Esophagus squamous epithelium (tissue), 5 donors: ENCODE data around the gene PPCS. TPM values are rescaled to one million over a fixed set of nuclear protein-coding genes. Genes with fewer than 3 reads are reported as not detected.
A peak's percentile ranks its signal among the peaks of the same experiment; 100 is the strongest.

Experiments
- DNase-seq: peaks from one replicate; lab custom pipeline; 2025; lab: John Stamatoyannopoulos, UW
- H3K27ac ChIP-seq, 4 donors: fragments of 200-600 bp; sonication (generic); one replicate each; pipeline ENCODE4 v1.5.1; 2016 to 2019; ENCODE audit warnings: mild to moderate bottlenecking in 1 of 4
- H3K27me3 ChIP-seq, 4 donors: fragments of 200-600 bp; sonication (generic); 1 replicate in 3 of 4; 2 replicates in 1 of 4; pipeline versions ENCODE4 v1.5.1 to v1.6.0; 2017 to 2021; ENCODE audit warnings: antibody characterized with exemption in 1 of 4
- H3K36me3 ChIP-seq, 3 donors: fragments of 200-600 bp; sonication (generic); one replicate each; pipeline ENCODE4 v1.5.1; 2016 to 2019
- H3K4me1 ChIP-seq, 3 donors: fragments of 200-600 bp; sonication (generic); one replicate each; pipeline ENCODE4 v1.5.1; 2017 to 2019
- H3K4me3 ChIP-seq, 4 donors: fragments of 200-600 bp; sonication (generic); 1 replicate in 3 of 4; 2 replicates in 1 of 4; pipeline ENCODE4 v1.5.1; 2016 to 2019; ENCODE audit warnings: mild to moderate bottlenecking in 2 of 4, moderate library complexity in 1 of 4
- H3K9me3 ChIP-seq, 3 donors: fragments of 200-600 bp; sonication (generic); one replicate each; pipeline ENCODE4 v1.5.1; 2016 to 2019
- POLR2A ChIP-seq, 4 donors: fragments of 450-650 bp; IDR thresholded peaks; one replicate each; pipeline ENCODE4 v1.6.1; 2017; ENCODE audit warnings: antibody characterized with exemption in 4 of 4, mild to moderate bottlenecking in 4 of 4, moderate library complexity in 3 of 4
- WGBS, 2 donors: methylation state at CpG; one replicate each; pipeline ENCODE4 v1.1.5; 2018; 5-methylcytosine and 5-hydroxymethylcytosine counted together
- intact Hi-C: fragments of 100-400 bp; cut with DNase I; formaldehyde crosslinking; loops from one replicate; pipeline ENCODE4 v1.15.0; 2022
- total RNA-seq, 4 donors: library from RNA; depleted of rRNA; stranded (reverse); fragments of >200 nt; gene quantifications; one replicate each; pipeline ENCODE4 v1.1.0, GENCODE V29; 2016
- TF ChIP-seq, protein P1 (sequence below), 6 experiments: fragments of 450-650 bp in 4 of 6; fragments of 200-600 bp in 2 of 6; sonication (generic) in 2 of 6; IDR thresholded peaks; one replicate each; pipeline ENCODE4 v1.5.1; 2016 to 2019; ENCODE audit warnings: antibody characterized with exemption in 6 of 6, mild to moderate bottlenecking in 4 of 6, moderate library complexity in 4 of 6
- donor health status: DM: yes; HTN: yes; CAD: no.

Gene PPCS
- 10 to 100 TPM; 44.2 to 76.8 (median 58.9) TPM for total RNA-seq

DNA sequence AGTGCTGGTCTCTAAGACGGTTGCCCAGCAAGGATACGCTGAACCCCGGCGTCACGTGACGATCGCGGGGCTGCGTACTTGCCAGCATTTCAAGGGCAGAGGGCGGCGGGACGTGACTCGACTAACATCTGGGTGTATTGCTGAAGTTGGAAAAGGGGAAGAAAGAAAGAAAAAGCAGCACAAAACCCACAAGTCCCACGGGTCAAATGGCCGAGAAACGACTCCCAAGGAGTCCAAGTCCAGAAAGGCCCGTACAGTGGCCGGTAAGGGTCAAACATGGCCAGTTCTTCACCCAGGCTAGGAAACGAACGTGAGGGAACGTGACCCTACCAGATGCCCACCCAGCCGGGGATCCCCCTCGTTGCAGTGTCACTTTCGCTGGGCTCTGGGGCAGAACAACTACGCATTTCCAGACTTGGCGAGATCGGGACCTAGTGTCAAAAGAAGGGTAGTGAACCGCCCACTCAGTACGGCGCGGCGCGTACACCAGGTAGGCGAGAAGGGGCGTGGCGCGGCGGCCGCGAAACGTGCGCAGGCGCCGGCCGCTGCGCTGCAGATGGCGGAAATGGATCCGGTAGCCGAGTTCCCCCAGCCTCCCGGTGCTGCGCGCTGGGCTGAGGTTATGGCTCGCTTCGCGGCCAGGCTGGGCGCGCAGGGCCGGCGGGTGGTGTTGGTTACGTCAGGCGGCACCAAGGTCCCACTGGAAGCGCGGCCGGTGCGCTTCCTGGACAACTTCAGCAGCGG lies at the start of gene PPCS, which contains the start of gene ZMYND12:
Gene PPCS, plus strand, starts transcription at position 534 of the 744 bp plus-strand sequence. Its CDS starts 23 bp downstream, at position 557.
Gene ZMYND12, minus strand, starts transcription at position 13 of the 744 bp plus-strand sequence. CDS start 25 bp downstream, outside the sequence.
- H3K9me3 ChIP-seq, result no peaks in the 10 kb centered on the region
- WGBS, 2 donors, result 0% methylated on average over 14 to 27 of the region's 66 CpGs
- no peaks in the 10 kb centered on the region for H3K27me3 ChIP-seq
- peak in 2 of 4 donors; percentile 66 to 83 for TF ChIP-seq POLR2A (IDR thresholded peaks at IDR 0.05)
- TF ChIP-seq, protein P1, sequence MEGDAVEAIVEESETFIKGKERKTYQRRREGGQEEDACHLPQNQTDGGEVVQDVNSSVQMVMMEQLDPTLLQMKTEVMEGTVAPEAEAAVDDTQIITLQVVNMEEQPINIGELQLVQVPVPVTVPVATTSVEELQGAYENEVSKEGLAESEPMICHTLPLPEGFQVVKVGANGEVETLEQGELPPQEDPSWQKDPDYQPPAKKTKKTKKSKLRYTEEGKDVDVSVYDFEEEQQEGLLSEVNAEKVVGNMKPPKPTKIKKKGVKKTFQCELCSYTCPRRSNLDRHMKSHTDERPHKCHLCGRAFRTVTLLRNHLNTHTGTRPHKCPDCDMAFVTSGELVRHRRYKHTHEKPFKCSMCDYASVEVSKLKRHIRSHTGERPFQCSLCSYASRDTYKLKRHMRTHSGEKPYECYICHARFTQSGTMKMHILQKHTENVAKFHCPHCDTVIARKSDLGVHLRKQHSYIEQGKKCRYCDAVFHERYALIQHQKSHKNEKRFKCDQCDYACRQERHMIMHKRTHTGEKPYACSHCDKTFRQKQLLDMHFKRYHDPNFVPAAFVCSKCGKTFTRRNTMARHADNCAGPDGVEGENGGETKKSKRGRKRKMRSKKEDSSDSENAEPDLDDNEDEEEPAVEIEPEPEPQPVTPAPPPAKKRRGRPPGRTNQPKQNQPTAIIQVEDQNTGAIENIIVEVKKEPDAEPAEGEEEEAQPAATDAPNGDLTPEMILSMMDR (IDR thresholded peaks at IDR 0.05), result peak in 4 of 6 experiments; percentile 23 to 56 (median 40)
- peak; percentile 68 for DNase-seq
- H3K27ac ChIP-seq, result peak within 1 kb of the TSS; percentile 83 to 96 (median 94)
- H3K36me3 ChIP-seq, result peaks cover 0 to 37% (median 0%) of the 10 kb centered on the region in 3 donors
- intact Hi-C loops, result no loop called here
- H3K4me3 ChIP-seq, result peak within 1 kb of the TSS; percentile 59 to 98 (median 96)
- H3K4me1 ChIP-seq, result peaks cover 13 to 25% (median 15%) of the 10 kb centered on the region in 3 donors

DNA sequence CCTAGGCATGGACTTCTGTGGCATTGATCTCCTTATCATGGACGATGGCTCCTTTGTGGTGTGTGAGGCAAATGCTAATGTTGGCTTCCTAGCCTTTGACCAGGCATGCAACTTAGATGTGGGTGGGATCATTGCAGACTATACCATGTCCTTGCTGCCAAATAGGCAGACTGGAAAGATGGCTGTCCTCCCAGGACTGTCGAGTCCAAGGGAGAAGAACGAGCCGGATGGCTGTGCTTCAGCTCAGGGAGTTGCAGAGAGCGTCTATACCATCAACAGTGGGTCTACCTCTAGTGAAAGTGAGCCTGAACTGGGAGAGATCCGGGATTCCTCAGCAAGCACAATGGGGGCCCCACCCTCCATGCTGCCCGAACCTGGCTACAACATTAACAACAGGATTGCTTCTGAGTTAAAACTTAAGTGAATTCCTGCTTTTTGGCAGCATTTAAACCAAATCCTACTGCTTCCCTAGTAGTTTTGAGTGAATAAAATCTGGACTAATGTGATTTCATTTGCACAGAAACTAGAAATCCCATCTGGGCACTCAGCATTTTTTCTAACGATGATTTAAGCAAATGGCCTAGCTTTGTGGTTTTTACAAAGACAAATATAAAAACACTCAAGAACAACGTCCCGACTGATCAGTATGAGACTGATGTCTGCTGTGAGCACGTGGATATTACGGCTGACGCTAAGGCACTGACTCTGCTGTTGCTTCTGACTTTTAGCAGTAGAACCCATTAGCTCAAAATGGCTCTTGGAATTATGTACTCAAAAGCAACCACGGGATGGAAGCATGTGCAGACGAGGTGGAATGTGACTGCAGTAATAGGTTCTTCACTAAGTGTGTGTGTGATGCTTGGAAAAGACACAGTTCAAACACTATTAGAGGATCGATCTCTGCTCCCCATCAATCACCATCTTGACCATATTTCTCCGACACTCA lies 41.5 kb upstream of the PPCS start:
- H3K36me3 ChIP-seq, result no peaks in the 10 kb centered on the region
- intact Hi-C loops, result no loop called here
- 78 to 83% methylated on average over 13 to 14 of the region's 17 CpGs for WGBS, 2 donors
- no peaks in the 10 kb centered on the region for H3K27me3 ChIP-seq
- no peak overlapping the region for H3K4me3 ChIP-seq
- no peak for DNase-seq
- H3K27ac ChIP-seq, result no peak overlapping the region
- TF ChIP-seq POLR2A (IDR thresholded peaks at IDR 0.05), result no peak
- TF ChIP-seq, protein P1 (IDR thresholded peaks at IDR 0.05), result no peak
- peaks cover 0 to 6% (median 0%) of the 10 kb centered on the region in 3 donors for H3K4me1 ChIP-seq
- no peaks in the 10 kb centered on the region for H3K9me3 ChIP-seq

DNA sequence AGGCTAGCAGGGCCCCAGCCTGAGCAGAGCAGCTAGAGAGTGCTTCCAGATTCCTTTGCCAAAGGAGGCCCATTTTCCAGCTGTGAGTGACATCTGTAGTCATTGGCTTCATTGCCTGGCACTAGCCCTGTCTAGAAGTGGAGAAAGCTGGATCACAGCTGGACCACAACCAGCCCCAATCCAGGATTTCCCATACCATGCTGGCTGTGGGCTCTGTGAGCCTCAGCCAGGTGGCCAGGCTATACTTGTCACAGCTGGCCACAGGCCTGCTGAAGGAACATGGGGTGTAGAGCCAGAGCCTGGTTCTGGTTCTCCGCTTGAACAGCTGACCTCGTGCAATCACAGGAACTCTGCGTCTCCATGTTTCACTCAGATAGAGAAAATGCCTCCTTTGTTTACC lies 39.2 kb upstream of the PPCS start:
- no peak for DNase-seq
- 38 to 59% methylated on average over 3 of the region's 3 CpGs for WGBS, 2 donors
- no peaks in the 10 kb centered on the region for H3K9me3 ChIP-seq
- peaks cover 0 to 21% (median 4%) of the 10 kb centered on the region in 3 donors for H3K4me1 ChIP-seq
- H3K27ac ChIP-seq, result no peak overlapping the region
- intact Hi-C loops, result no loop called here
- H3K4me3 ChIP-seq, result no peak overlapping the region
- no peak for TF ChIP-seq POLR2A (IDR thresholded peaks at IDR 0.05)
- TF ChIP-seq, protein P1 (IDR thresholded peaks at IDR 0.05), result no peak
- peaks cover 0 to 5% (median 0%) of the 10 kb centered on the region in 4 donors for H3K27me3 ChIP-seq
- no peaks in the 10 kb centered on the region for H3K36me3 ChIP-seq

DNA sequence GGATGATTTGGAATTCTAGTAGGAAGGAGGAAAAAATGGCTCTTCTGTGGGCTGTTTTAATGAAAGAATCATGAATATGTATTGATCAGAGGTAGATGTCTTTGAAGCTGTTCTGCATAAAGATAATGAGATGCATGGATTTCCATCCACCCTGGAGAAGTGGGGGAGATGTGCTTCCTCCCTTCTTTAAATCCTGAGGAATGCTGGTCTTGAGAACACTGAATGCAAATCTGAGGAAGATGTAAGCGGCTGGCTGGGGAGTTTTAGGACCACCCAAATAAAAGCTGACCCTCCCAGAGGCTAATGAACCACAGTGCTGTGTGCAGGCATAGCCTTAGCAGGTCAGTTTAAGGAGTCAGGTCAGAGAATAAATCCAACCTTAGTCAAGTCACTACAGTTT lies 37.8 kb upstream of the PPCS start:
- intact Hi-C loops, result no loop called here
- Histone ChIP-seq H3K4me1 (peaks cover 0 to 21% (median 4%) of the 10 kb centered on the region in 3 donors), H3K9me3 (no peaks in the 10 kb centered on the region), H3K27me3 (peaks cover 0 to 5% (median 0%) of the 10 kb centered on the region in 4 donors), H3K4me3 (no peak overlapping the region), H3K36me3 (no peaks in the 10 kb centered on the region), H3K27ac (no peak overlapping the region)
- TF ChIP-seq, protein P1 (IDR thresholded peaks at IDR 0.05), result no peak
- no peak for TF ChIP-seq POLR2A (IDR thresholded peaks at IDR 0.05)
- DNase-seq, result no peak
- WGBS, 2 donors, result 78 to 88% methylated on average over 1 of the region's 1 CpG
